ENCODE data around the gene ERGIC3. TPM values are rescaled to one million over a fixed set of nuclear protein-coding genes. Genes with fewer than 3 reads are reported as not detected.
A peak's percentile ranks its signal among the peaks of the same experiment; 100 is the strongest.

Gene ERGIC3
- total RNA-seq (2016; rRNA removed; fragmentation: Illumina TruSeq; extraction: Trizol), result 224 and 407 TPM in 2 replicates
- 309 and 324 TPM in 2 replicates for total RNA-seq (2016; cell fraction: cytosol; rRNA removed; fragmentation: Illumina TruSeq; extraction: Trizol; ENCODE audit: low read depth)
- 220 and 420 TPM in 2 replicates for total RNA-seq (2016; cell fraction: insoluble cytoplasmic fraction; rRNA removed; fragmentation: Illumina TruSeq; extraction: Trizol)
- 396 and 433 TPM in 2 replicates for total RNA-seq (2016; cell fraction: membrane; rRNA removed; fragmentation: Illumina TruSeq; extraction: Trizol)
- total RNA-seq (2016; cell fraction: nucleus; rRNA removed; fragmentation: Illumina TruSeq; extraction: Trizol), result 264 and 296 TPM in 2 replicates
- polyA plus RNA-seq (2011; rRNA removed), result 610 and 670 TPM in 2 replicates
- 697 and 907 TPM in 2 replicates for polyA plus RNA-seq (2011; cell fraction: cytosol; rRNA removed)
- polyA plus RNA-seq (2011; cell fraction: nucleus; rRNA removed), result 512 and 519 TPM in 2 replicates
- 356 and 493 TPM in 2 replicates for polyA plus RNA-seq (2012)
- 247 and 288 TPM in 2 replicates for polyA plus RNA-seq (2016; cell fraction: cytosol; fragmentation: Illumina TruSeq; extraction: Trizol; ENCODE audit: low read depth)
- 179 and 200 TPM in 2 replicates for polyA plus RNA-seq (2016; cell fraction: insoluble cytoplasmic fraction; fragmentation: Illumina TruSeq; extraction: Trizol; ENCODE audit: low read depth)
- 343 and 357 TPM in 2 replicates for polyA plus RNA-seq (2016; cell fraction: membrane; fragmentation: Illumina TruSeq; extraction: Trizol; ENCODE audit: low read depth)
- polyA plus RNA-seq (2016; cell fraction: nucleus; fragmentation: Illumina TruSeq; extraction: Trizol; ENCODE audit: insufficient read depth, low read depth), result 461 and 472 TPM in 2 replicates
- 491 and 704 TPM in 2 replicates for polyA minus RNA-seq (2011; rRNA and poly(A)+ RNA removed; ENCODE audit: low replicate concordance)
- polyA minus RNA-seq (2011; cell fraction: cytosol; rRNA and poly(A)+ RNA removed), result 143 and 159 TPM in 2 replicates
- 106 and 126 TPM in 2 replicates for polyA minus RNA-seq (2011; cell fraction: nucleus; rRNA and poly(A)+ RNA removed)
- percentile 88 among the genes with signal in this experiment for Bru-seq, nascent RNA
- percentile 92 among the genes with signal in this experiment for BruChase-seq, experiment 1, labeled RNA remaining after a 6-hour chase
- percentile 91 among the genes with signal in this experiment for BruChase-seq, experiment 2, labeled RNA remaining after a 2-hour chase
- long read RNA-seq, experiment 1, transcript ERGIC3-202 (13 exons, 1,359 nt), result major isoform, 485 of 595 reads
- long read RNA-seq, experiment 1, partial matches to known transcripts, result 71 of 595 reads
- long read RNA-seq, experiment 1, other reads (novel, unspliced or antisense), result 33 of 595 reads
- long read RNA-seq, experiment 2, transcript ERGIC3-202 (13 exons, 1,359 nt), result major isoform, 604 of 848 reads
- long read RNA-seq, experiment 2, transcript ERGIC3-216 (3 exons, 766 nt), result minor isoform, 7 of 848 reads
- long read RNA-seq, experiment 2, partial matches to known transcripts, result 152 of 848 reads
- long read RNA-seq, experiment 2, other reads (novel, unspliced or antisense), result 83 of 848 reads

DNA sequence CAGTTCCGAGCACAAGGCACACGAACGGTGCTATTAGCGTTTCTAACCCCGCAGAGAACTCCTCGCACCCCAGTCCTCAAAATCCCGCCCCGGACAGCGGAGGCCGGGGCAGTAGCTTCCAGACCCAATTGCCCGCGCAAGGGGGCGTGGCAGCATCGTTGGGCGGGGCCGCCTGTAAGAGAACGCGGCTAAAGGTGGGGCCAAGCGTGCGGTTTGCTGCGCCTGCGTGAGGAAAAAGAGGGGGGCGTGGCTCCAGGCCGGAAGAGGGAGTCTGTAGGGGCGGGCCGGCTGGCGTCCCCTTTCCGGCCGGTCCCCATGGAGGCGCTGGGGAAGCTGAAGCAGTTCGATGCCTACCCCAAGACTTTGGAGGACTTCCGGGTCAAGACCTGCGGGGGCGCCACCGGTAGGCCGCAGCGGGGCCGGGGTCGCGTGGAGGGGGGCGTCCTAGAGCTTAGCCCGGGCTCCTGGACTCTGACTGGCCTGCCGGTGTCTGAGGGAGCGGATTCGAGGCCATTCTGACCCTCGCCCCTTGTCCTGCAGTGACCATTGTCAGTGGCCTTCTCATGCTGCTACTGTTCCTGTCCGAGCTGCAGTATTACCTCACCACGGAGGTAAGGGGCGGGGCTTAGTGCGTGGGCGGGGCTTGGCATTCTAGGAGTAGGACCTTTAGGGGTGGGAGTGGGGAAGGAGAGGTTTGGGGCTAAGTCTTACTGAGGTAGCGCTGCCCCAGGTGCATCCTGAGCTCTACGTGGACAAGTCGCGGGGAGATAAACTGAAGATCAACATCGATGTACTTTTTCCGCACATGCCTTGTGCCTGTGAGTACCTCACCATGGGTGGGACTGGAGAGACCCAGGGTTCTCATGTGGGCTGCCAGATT, at the start of gene ERGIC3:
TSS of gene ERGIC3 (plus strand) at position 296 of the 880 bp plus-strand sequence. CDS start at position 316, 20 bp downstream.
- H3K27ac ChIP-seq (ENCODE audit: extremely low read length, insufficient read depth, low read length), result peak within 1 kb of the TSS; percentile 85
- intact Hi-C loops (cut with micrococcal nuclease; ENCODE audit: unreplicated experiment) (loop anchor here (5.0 kb wide), 2 partner anchors 75 kb away; partner anchors contain the start of gene SPAG4), in situ Hi-C loops (cut with HindIII; ENCODE audit: extremely low pct_ligation_motif_present, low pct_unique_long_range_greater_than_20kb) (no loop called here)
- H3K79me2 ChIP-seq (ENCODE audit: insufficient read depth, low read length), result peaks cover 11% of the 10 kb centered on the region
- peak; percentile 93 for ATAC-seq
- peak within 1 kb of the TSS; percentile 74 to 93 (median 79) for H3K4me3 ChIP-seq (replicated peaks in 1 of 3; ENCODE audit: insufficient read depth in 1 of 3, low read depth in 2 of 3, low read length in 3 of 3)
- no peaks in the 10 kb centered on the region for H4K20me1 ChIP-seq (ENCODE audit: insufficient read depth, low read length)
- peak within 1 kb of the TSS; percentile 93 for H3K9ac ChIP-seq (ENCODE audit: insufficient read depth, low read depth, low read length)
- TSS peak; percentile 69 for BruUV-seq (replicated peaks)
- 6% methylated on average over 55 of the region's 57 CpGs for WGBS (ENCODE audit: low lambda C conversion rate)
- H3K4me1 ChIP-seq (ENCODE audit: insufficient read depth, low read length), result peaks cover 29% of the 10 kb centered on the region
- H2AFZ ChIP-seq (ENCODE audit: low read length), result peak within 1 kb of the TSS; percentile 94
- CTCF ChIA-PET (ENCODE audit: low intra/inter-chr PET ratio, low total read pairs), result no interaction called here
- FAIRE-seq, result peak; percentile 34
- POLR2A ChIA-PET, result interaction anchor here (0.6 to 4.0 kb wide), 33 partner anchors 9 to 694 kb away, joined by 3 to 41 read pairs (median 5); partner anchors contain the start of genes AAR2, CEP250, EIF6 and NFS1
- DNase-seq (ENCODE audit: low spot score), result peak; percentile 97
- H3K36me3 ChIP-seq (replicated peaks in 1 of 2; ENCODE audit: control insufficient read depth in 1 of 2, insufficient read depth in 2 of 2, low read length in 2 of 2), result peaks cover 7 to 18% of the 10 kb centered on the region in 2 experiments; a peak in 4 of 5 replicates
- H3K9me3 ChIP-seq (ENCODE audit: low read length), result no peaks in the 10 kb centered on the region
- H3K27me3 ChIP-seq (ENCODE audit: control insufficient read depth in 1 of 2, insufficient read depth in 2 of 2, low read length in 2 of 2), result no peaks in the 10 kb centered on the region
- H3K4me2 ChIP-seq (ENCODE audit: low read depth, low read length), result peak within 1 kb of the TSS; percentile 97
- TF ChIP-seq JUND (CRISPR knock-in tag; IDR thresholded peaks at IDR 0.05) (no peak; the same call in 1 of the 2 replicates), ZNF329 (CRISPR knock-in tag; IDR thresholded peaks at IDR 0.05; ENCODE audit: low read depth) (peak; percentile 52; the same call in 1 of the 2 replicates), ZNF468 (CRISPR knock-in tag; IDR thresholded peaks at IDR 0.05) (no peak), HES4 (CRISPR knock-in tag; IDR thresholded peaks at IDR 0.05; ENCODE audit: borderline replicate concordance) (no peak; the same call in 1 of the 2 replicates), CCAR2 (optimal IDR thresholded peaks at IDR 0.05; ENCODE audit: low read depth, low read length) (no peak), ZNF263 (CRISPR knock-in tag; IDR thresholded peaks at IDR 0.05) (no peak; the same call in 1 of the 2 replicates), ZNF775 (CRISPR knock-in tag; IDR thresholded peaks at IDR 0.05; ENCODE audit: borderline replicate concordance) (0 out of 2 replicates have a peak, but pooled peaks have one; percentile 24), NFIC (IDR thresholded peaks at IDR 0.05; ENCODE audit: low read length) (no peak), KDM3A (CRISPR knock-in tag; IDR thresholded peaks at IDR 0.05; ENCODE audit: low read depth) (peak; percentile 82; the same call in 1 of the 2 replicates), ZFYVE20 (CRISPR knock-in tag; IDR thresholded peaks at IDR 0.05; ENCODE audit: borderline replicate concordance, low read depth) (no peak)
- TF ChIP-seq, protein P1, sequence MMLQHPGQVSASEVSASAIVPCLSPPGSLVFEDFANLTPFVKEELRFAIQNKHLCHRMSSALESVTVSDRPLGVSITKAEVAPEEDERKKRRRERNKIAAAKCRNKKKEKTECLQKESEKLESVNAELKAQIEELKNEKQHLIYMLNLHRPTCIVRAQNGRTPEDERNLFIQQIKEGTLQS (CRISPR knock-in tag; IDR thresholded peaks at IDR 0.05), result 0 out of 2 replicates have a peak, but pooled peaks have one; percentile 64
- TF ChIP-seq, protein P2, sequence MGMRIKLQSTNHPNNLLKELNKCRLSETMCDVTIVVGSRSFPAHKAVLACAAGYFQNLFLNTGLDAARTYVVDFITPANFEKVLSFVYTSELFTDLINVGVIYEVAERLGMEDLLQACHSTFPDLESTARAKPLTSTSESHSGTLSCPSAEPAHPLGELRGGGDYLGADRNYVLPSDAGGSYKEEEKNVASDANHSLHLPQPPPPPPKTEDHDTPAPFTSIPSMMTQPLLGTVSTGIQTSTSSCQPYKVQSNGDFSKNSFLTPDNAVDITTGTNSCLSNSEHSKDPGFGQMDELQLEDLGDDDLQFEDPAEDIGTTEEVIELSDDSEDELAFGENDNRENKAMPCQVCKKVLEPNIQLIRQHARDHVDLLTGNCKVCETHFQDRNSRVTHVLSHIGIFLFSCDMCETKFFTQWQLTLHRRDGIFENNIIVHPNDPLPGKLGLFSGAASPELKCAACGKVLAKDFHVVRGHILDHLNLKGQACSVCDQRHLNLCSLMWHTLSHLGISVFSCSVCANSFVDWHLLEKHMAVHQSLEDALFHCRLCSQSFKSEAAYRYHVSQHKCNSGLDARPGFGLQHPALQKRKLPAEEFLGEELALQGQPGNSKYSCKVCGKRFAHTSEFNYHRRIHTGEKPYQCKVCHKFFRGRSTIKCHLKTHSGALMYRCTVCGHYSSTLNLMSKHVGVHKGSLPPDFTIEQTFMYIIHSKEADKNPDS (CRISPR knock-in tag; IDR thresholded peaks at IDR 0.05), result 0 out of 2 replicates have a peak, but pooled peaks have one; percentile 49
